IPS-20b (cell line): ENCODE data around the gene TMPRSS6.

Experiments used
- H3K27ac ChIP-seq: one replicate; pipeline ENCODE4 v1.5.1; 2013; ENCODE audit warnings: low read length
- H3K27me3 ChIP-seq: 2 replicates; pipeline ENCODE4 v1.6.1; 2013; ENCODE audit warnings: mild to moderate bottlenecking, low read length, inconsistent platforms; ENCODE audit not compliant: insufficient read depth
- H3K36me3 ChIP-seq: 2 replicates; pipeline ENCODE4 v1.6.1; 2013; ENCODE audit warnings: low read depth, mild to moderate bottlenecking, inconsistent platforms, low read length, moderate library complexity; ENCODE audit not compliant: insufficient read depth
- H3K4me1 ChIP-seq: 2 replicates; pipeline ENCODE4 v1.6.1; 2013; ENCODE audit warnings: mild to moderate bottlenecking, control low read depth, inconsistent platforms, low read length, moderate library complexity; ENCODE audit not compliant: insufficient read depth
- H3K4me3 ChIP-seq: 2 replicates; pipeline ENCODE4 v1.5.1; 2013; ENCODE audit warnings: mild to moderate bottlenecking, low read length, inconsistent platforms
- H3K9ac ChIP-seq: 2 replicates; pipeline ENCODE4 v1.6.1; 2013; ENCODE audit warnings: low read depth, mild to moderate bottlenecking, inconsistent platforms, low read length, moderate library complexity
- H3K9me3 ChIP-seq: 2 replicates; pipeline ENCODE4 v1.6.1; 2013; ENCODE audit warnings: mild to moderate bottlenecking, low read depth, low read length, inconsistent platforms; ENCODE audit not compliant: insufficient read depth

Gene TMPRSS6

DNA sequence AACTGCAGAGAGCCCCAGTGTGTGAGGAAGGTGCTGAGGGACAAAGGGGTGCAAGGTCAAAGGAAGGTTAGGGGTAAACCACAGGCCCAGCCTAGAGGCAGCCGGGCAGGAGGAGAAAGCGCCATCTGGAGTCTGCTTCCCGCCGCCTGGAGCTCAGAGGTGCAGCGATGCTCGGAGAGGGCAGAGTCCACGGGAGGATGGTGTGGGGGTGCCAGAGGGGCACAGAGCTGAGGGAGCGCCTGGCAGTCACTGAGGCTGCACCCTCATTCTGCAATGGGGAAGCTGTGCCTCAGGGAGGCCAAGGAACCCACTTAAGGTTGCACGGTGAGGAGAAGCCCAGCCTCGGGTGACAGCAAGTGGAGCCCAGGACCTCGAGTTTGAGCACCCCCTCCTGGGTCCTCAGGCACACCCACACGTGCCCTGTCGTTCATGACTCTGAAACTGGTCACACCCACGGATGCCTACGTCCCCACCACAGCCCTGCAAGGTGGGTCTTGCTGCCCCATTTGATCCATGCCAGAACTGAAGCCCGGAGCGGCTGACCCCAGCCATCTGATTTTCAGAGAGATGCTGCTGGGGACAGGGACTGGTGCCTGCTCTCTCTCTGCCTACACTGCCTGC is 38.6 kb upstream of the TMPRSS6 start:
- Histone ChIP-seq H3K27ac (no peak overlapping the region), H3K9me3 (no peaks in the 10 kb centered on the region), H3K9ac (no peak overlapping the region), H3K4me1 (0 out of 2 replicates have a peak, but pooled peaks cover 3% of the 10 kb centered on the region), H3K4me3 (no peak overlapping the region), H3K27me3 (peaks cover 4% of the 10 kb centered on the region; the same call in 1 of the 2 replicates), H3K36me3 (no peaks in the 10 kb centered on the region)

DNA sequence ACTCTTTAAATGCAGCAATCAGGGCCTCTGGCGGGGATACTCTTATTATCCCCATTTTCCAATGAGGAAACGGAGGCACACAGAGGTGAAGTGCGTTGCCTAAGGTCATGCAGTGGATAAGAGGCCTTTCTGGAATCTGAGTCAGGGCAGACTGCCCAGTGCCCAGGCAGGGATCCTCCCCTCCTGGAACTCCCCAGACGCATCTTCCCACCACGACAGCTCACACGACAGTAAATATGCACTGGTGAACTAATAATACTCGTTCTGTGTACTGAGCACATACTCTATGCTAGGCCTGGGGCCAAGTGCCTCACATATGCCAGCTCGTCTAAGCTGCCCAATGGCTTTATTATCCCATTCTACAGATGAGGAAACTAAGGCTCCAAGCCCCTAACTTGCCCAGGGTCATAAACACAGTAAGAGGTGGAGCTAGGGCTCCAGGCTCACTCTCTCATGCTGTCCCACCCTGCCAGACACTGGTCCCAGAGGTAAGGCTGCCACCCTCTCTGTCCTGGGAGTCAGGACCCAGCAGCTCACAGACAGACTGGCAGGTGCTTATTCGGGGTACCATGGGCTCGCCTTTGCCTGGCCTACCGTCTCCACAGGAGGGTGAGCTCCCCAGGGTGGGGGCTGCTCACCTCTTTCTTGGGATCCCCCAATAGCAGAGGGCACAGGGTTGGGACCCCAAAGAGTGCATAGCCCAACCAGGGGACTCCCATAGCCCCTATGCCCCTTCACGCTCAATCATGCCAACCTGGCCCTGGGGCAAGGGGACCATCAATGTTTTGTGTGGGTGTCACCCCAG is 37.9 kb upstream of the TMPRSS6 start:
- H3K27me3 ChIP-seq = peaks cover 4% of the 10 kb centered on the region; the same call in 1 of the 2 replicates
- no peaks in the 10 kb centered on the region for H3K36me3 ChIP-seq
- H3K9ac ChIP-seq = no peak overlapping the region
- H3K27ac ChIP-seq = no peak overlapping the region
- no peak overlapping the region for H3K4me3 ChIP-seq
- no peaks in the 10 kb centered on the region for H3K9me3 ChIP-seq
- 0 out of 2 replicates have a peak, but pooled peaks cover 3% of the 10 kb centered on the region for H3K4me1 ChIP-seq

GRCh38 chr22:37146507-37147180 is 37.1 kb upstream of the TMPRSS6 start:
- Histone ChIP-seq H3K4me3 (no peak overlapping the region), H3K4me1 (0 out of 2 replicates have a peak, but pooled peaks cover 3% of the 10 kb centered on the region), H3K36me3 (no peaks in the 10 kb centered on the region), H3K9ac (no peak overlapping the region), H3K9me3 (no peaks in the 10 kb centered on the region), H3K27me3 (peaks cover 4% of the 10 kb centered on the region; the same call in 1 of the 2 replicates), H3K27ac (no peak overlapping the region)

DNA sequence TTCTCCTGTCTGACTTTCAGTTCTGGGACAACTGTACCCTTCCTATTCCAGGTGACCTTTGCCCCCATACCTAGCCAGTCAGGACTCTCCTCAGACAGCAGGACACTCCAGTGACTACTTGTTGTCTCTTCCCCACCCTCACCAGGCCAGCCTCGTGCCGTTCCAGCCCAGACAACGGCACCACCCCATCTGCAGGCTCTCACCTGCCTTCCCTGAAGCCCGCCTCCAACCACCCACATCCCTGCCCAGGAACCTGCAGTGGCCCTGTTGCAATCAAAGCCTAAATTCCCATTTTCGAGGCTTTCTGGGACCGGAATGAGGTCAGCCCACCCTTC is 36.5 kb upstream of the TMPRSS6 start:
- no peak overlapping the region for H3K27ac ChIP-seq
- no peaks in the 10 kb centered on the region for H3K9me3 ChIP-seq
- H3K9ac ChIP-seq = no peak overlapping the region
- no peaks in the 10 kb centered on the region for H3K36me3 ChIP-seq
- 0 out of 2 replicates have a peak, but pooled peaks cover 3% of the 10 kb centered on the region for H3K4me1 ChIP-seq
- peaks cover 4% of the 10 kb centered on the region; the same call in 1 of the 2 replicates for H3K27me3 ChIP-seq
- H3K4me3 ChIP-seq = no peak overlapping the region

DNA sequence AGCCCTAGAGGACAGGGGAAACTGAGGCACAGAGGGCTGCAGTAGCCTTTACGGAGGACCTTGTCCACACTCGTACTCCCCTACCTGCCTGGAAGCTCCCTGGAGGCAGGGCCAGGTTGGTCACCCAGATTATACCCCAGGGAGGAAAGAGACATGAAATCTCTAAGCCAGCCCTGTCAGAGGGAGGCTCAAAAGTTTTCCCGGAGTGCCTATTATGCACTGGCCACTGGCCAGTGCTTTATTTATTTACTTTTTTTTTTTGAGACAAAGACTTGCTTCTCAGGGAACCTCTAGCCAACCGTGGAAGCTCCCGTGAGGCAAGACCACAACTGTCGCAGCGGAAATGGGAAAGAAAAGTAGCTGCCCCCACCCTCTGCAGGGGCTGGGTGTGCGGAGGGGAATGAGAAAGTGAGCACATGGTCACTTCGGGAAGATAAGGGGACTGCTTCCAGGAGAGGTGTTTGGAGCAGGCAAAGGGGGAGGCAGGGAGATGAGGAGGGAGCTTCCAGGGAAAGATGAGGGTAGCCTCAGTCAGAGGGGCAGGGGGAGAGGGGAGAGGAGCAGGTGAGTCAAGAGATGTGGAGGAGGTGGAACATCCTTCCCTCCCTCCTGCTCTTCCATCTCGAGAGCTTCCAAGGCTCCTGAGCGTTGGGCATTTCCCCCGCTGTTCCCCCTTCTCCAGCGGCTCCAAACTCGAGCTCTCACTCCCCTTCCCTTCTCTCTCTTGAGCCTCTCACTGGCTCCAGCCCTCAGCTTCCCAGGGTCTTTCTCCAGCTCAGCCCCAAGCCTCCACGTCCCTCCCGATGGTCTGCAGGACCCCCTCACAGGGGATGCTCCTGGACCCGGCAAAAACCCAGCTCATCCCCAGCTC is 35.9 kb upstream of the TMPRSS6 start:
- no peaks in the 10 kb centered on the region for H3K36me3 ChIP-seq
- H3K9me3 ChIP-seq = no peaks in the 10 kb centered on the region
- no peak overlapping the region for H3K27ac ChIP-seq
- H3K4me1 ChIP-seq = 0 out of 2 replicates have a peak, but pooled peaks cover 3% of the 10 kb centered on the region
- no peak overlapping the region for H3K9ac ChIP-seq
- H3K27me3 ChIP-seq = peaks cover 4% of the 10 kb centered on the region; the same call in 1 of the 2 replicates
- H3K4me3 ChIP-seq = no peak overlapping the region

- Histone ChIP-seq H3K27me3 (0 out of 2 replicates have a peak, but pooled peaks cover 4% of the 10 kb centered on the region), H3K9me3 (no peaks in the 10 kb centered on the region)
These were observed 34.7 kb upstream of the TMPRSS6 start for GRCh38 chr22:37144180-37144554.

GRCh38 chr22:37141971-37142370 is 32.5 kb upstream of the TMPRSS6 start:
- H3K4me3 ChIP-seq = no peak overlapping the region
- H3K9me3 ChIP-seq = no peaks in the 10 kb centered on the region
- H3K27ac ChIP-seq = no peak overlapping the region
- no peak overlapping the region for H3K9ac ChIP-seq
- H3K36me3 ChIP-seq = no peaks in the 10 kb centered on the region
- H3K27me3 ChIP-seq = 0 out of 2 replicates have a peak, but pooled peaks cover 4% of the 10 kb centered on the region
- H3K4me1 ChIP-seq = no peaks in the 10 kb centered on the region

More at GRCh38 chr22:37144180-37144554, 34.7 kb upstream of the TMPRSS6 start:
- Histone ChIP-seq H3K27ac (no peak overlapping the region), H3K9ac (no peak overlapping the region), H3K4me3 (no peak overlapping the region), H3K4me1 (no peaks in the 10 kb centered on the region), H3K36me3 (no peaks in the 10 kb centered on the region)

GRCh38 chr22:37141476-37141875 is 32.0 kb upstream of the TMPRSS6 start:
- Histone ChIP-seq H3K4me1 (no peaks in the 10 kb centered on the region), H3K27me3 (0 out of 2 replicates have a peak, but pooled peaks cover 4% of the 10 kb centered on the region), H3K9me3 (no peaks in the 10 kb centered on the region), H3K36me3 (no peaks in the 10 kb centered on the region), H3K9ac (no peak overlapping the region), H3K4me3 (no peak overlapping the region), H3K27ac (no peak overlapping the region)

- H3K27ac ChIP-seq = no peak overlapping the region
- 0 out of 2 replicates have a peak, but pooled peaks cover 2% of the 10 kb centered on the region for H3K27me3 ChIP-seq
- H3K4me1 ChIP-seq = no peaks in the 10 kb centered on the region
- H3K9ac ChIP-seq = no peak overlapping the region
- no peaks in the 10 kb centered on the region for H3K36me3 ChIP-seq
- no peak overlapping the region for H3K4me3 ChIP-seq
- no peaks in the 10 kb centered on the region for H3K9me3 ChIP-seq
These were observed 31.3 kb upstream of the TMPRSS6 start for GRCh38 chr22:37140686-37141323.

DNA sequence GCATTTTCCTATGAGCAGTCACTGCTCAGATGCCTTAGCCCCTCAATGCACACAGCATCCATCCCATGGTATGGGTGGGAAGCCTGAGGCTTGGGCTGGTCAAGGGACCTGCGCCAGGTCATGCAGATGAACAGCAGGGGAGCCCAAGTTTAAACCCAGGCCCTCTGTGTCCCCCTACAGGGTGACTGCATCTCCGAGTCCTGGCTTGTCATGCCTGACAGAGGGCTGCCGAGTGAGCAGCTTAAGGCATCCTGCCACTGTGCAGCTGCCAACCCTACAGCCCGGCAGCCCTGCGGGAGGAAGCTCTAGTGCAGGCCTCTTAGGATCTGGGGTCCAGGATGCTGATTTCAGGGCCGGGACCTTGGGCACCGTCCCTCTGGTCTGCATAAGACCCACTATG is 30.2 kb upstream of the TMPRSS6 start:
- no peaks in the 10 kb centered on the region for H3K9me3 ChIP-seq
- H3K36me3 ChIP-seq = no peaks in the 10 kb centered on the region
- no peaks in the 10 kb centered on the region for H3K27me3 ChIP-seq
- no peak overlapping the region for H3K9ac ChIP-seq
- no peak overlapping the region for H3K27ac ChIP-seq
- no peaks in the 10 kb centered on the region for H3K4me1 ChIP-seq
- no peak overlapping the region for H3K4me3 ChIP-seq
